ENCODE data around the gene PDE2A.
A peak's percentile ranks its signal among the peaks of the same experiment; 100 is the strongest.

PDE2A gene

DNA sequence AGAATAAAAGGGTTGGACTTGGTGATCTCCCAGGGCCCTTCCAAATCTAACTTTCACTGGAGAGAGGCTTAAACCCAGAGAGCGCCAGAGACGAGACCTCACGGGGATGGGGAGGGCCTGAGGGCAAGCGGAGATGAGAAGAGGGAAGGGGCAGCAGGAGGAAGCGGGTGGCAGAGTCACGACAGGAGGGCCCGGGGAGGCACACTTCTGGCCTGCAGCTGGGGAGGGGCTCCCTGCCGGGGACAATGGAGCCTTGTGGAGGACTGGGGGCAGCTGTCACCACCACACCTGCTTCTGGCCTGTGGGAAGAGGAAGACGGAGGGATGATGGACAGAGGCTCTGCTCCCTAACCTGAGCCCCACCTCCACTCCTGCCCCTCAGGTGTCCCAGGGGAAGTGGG is 40.2 kb downstream of the PDE2A start:
- no peak for DNase-seq

DNA sequence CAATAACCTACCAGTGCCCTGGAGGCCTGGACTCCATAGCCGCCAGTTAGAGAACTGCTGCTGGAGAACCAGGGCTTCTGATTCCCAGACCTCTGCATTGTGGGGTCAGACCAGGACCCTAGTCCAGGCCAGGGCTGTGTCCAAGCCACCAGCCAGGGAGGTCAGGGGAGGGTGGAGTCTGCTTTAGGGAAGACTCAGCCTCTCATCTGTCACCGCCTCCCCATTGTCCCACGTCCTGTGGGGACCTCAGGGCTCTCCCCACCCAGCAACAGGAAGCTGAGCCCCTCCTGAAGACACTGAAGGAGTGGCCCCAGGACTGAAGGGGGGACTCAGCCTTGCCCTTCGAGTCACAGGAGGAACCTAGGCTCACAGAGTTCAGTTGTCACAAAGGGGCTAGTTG is 41.2 kb downstream of the PDE2A start:
- no peak for DNase-seq

DNA sequence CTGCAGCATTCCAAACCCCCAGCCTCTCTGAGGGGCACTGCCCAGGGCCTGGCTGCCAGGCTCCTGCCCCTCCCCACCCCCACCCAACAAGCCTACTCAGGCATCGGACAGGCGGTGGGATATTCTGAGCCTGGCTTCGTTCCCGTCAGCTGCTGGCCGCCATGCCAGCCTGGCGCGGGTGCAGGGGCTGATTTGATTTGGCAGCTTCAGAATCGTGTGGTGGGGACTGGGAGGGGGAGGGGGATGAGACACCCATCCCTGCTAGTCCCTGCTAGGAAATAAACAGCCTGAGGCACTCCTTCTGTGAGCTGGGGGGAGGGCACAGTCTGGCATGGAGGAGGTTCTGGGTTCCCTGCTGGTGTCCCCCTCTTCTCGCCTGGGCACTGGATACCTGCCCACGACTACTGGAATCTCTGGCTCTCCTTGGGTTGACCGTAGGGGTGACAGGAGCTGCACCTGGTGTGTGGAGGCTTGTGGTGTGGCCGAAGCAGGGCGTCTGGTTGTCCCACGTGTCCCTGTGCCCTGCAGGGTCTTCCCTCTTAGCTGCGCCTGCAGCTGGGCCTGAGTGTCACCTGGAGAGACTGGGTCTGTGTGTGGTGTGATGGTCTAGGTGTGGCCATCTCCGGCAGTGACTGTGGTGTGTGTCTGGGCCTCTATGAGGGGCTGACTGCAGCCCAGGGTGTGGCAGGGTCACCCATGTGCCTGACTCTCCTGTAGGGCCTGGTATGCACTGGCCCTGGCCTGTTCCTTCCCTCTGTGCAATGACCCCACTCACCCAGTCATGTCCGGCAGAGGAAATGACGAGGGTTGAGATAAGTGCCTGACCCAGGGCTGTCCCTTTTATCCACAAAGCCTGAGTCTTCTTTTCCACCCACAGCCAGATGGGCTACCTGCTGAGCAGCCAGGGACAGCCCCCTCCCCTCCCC is 42.2 kb downstream of the PDE2A start:
- no peak for DNase-seq

DNA sequence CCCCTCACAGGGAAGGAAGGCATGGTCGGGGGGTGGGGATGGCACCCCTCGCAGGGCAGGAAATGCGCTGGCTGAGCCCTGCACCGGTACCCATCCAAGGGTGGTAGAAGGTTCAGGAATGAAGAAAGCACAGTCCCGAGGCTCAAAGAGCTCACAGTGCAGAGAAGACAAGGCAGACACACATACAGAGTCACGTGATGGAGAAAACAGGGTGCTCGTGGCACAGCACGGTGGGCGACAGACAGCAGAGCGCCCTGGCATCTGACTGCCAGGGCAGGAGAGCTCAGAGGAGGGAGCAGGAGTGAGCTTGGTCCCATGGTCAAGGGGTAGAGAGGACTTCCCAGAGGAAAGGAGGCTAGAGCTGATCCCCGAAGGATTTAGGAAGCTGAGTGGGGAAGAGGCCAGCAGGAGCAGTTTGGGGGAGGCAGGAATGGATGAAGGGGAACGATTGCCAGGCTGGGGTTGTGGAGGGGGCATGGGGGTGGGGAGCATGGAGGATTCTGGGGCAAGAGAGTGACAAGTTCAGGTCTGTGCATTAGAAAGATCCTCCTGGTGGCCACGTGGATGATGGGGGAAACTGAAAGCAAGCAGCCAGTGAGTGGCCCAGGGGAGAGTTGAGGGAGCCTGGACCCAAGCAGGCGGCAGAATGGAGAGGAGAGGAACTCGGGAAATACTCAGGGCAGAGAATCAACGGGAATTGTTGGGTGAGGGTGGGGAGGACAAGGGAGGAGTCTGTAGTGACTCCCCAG is 43.9 kb downstream of the PDE2A start:
- no peak for DNase-seq

DNA sequence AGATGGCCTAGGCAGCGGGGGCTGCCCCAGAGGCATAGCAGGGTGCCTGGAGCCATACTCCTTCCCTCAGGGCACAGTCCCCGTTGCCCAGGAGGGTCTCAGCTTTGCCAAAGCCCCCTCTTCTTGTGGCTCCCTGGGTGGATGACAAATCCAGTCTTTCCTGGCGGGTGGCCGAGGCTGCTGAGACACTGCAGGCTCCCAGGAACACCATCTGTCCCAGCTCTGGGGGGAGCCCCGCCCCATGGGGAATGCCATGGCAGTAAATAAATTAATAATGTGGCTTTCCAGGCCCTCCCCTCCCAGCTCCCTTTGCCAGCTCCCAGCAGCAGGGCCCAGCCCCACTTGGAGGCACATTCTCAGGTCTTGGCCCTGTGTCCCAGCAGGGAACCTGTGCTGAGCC is 45.0 kb downstream of the PDE2A start:
- DNase-seq, result no peak

DNA sequence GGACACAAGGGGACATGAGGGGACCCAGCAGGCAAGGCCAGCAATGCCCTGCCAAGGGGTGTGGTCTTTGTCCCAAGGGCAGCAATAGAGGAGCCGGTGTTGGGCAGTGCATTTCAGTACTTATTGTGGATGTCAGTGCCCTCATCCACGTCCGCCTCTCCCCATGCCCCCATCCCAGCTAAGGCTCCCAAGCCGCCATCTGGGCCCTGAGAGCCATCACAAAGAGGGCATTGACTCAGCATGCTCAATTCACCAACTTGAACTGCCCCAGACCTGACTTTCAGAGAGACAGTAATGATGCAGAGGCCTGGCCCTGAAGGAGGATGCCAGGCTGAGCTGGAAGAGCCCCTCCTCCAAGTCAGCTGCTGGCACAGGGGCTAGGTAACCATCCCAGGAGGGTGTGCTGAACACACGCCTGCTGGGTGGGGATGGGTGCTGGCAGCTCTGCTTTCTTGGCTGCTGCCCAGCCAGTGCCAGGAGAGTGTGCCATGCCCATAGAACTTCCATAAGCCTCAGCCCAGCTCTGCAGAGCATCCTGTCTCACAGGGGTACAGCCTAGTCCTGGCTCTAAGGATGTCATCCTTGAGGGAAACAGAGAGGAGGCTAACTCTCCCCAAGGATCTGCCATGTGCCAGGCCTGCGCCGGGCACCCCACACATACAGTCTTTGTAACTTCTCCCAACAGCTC is 46.5 kb downstream of the PDE2A start:
- no peak for DNase-seq

DNA sequence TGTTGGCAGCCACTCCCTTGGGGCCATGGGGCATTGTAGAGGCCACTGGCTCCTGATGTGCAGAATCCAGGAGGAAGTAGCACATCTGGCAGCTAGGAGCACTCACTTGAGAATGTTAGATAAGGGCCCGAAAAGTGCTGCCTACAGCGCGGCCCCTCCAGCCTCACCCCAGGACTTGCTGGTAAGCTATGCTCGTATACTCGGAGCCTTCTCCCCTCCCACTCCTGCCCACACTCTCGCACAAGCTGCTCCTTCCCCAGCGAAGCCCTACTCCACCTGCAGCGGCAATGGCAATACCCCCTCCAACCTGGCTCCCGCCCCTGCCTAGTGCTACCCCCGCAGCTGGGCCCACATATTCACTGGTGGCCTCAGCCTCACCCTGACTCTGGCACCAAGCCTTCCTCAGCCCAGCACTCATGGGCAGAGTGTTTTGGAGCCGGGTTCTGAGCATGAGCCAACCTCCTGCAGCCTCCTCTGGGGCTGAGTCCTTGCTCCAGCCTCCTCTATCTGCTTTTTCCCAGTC is 47.7 kb downstream of the PDE2A start:
- DNase-seq, result no peak

DNA sequence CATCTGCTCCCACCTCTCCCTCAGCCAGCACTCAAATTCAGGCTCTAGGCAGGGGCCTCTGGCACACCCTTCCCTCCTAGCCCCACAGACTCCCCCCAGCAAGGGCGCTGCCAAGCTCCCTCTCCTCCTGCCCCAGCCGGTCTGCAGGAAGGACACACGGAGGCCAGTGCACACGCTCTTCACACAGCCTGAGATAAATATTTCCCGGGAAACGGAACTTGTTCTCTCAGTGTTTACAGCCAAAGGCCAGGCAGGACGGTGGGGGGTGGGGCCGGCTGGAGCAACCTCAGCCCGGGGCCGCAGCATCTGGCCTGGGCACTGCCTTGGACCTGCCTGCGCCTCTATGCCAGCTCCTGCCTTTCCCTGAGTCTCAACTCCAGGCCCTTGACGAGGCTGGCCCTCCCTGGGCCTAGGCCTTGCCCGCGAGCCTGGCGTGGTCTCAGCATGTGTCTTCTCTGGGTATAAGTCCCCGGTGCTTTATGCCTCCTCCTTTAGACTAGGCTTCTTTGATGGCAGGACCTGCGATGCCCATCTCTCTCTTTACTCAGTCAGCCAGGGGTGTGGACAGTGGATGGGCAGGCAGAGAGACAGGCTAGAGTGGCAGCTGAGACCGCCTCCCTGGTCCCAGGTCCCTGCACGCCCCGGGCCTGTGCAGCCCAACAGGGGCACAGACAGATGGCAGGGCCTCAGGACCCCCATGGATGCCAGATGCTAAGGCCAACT is 48.4 kb downstream of the PDE2A start:
- DNase-seq, result no peak

DNA sequence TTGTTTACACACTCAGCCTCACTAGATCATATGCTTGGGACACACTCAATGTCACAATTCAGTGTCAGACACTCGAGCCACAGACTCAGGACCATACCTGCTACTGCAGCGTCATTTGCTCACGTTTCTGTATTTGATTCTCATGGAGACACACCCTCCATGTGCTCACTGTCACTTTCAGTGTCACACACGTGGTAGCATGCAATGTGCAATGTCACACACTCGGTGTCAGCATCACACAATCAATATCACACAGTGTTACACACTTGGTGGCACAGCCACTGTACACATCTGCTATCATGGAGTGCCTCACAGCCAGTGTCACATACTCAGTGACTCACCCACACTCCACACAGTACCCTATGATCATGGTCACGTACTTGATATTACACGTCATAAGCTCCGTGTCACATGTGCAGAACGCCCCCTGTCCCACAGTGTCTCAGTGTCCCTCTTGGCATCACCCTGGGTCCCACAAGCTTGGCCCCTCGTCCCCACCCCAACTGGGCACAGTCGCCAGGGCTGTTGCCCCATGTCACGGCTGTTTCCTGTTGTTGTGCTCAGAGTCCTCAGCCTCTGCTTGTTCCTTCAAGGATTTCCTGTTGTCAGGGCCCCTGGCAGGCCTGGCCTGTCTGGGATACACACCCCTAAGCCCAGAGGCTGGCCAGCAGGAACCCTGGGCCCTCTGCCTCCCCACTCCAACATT is 49.6 kb downstream of the PDE2A start:
- DNase-seq, result no peak

DNA sequence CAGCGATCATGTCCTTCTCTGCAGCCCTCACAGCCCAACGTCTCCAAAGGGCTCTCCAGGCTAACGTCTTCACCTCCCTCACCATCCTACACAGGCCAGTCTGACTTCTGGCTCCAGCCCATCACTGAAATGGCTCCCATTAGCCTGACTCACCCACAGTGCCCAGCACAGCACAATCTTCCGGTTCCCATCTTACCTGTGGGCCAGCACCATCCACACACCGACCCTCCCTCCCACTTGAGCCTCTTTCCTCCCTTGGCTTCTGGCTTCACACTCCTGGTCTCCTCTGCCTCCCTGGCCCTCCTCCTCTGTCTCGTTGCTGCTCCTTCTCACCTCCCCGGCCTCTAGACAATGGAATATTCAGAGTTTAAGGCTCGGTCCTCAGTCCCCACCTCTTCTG is 51.2 kb downstream of the PDE2A start:
- DNase-seq, result no peak

DNA sequence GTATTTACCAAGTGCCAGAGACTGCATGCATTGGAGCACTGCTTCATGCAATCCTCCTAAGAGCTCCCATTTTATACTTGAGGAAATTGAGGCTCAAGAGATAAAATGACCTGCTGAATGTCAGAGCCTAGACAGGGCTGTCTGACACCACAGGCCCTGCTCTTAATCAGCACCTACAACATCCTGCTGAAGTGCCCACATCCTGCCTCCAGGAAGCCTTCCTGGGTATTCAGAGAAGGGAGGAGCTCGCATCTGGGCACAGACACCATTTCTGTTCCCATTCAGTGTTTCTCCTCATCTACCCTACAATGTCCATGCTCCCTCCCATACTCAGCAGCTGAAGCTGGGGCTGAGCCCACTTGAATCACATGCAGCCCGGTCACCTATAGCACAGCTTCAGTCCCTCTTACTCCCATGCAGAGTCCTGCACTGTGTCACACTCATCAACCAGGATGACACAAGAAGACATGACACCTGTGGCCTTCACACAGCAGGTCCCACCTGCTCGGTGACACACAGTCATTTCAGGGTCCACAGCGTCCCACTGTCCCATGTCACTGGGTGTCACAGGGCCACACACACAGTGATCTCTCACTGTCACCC is 53.1 kb downstream of the PDE2A start:
- no peak for DNase-seq

DNA sequence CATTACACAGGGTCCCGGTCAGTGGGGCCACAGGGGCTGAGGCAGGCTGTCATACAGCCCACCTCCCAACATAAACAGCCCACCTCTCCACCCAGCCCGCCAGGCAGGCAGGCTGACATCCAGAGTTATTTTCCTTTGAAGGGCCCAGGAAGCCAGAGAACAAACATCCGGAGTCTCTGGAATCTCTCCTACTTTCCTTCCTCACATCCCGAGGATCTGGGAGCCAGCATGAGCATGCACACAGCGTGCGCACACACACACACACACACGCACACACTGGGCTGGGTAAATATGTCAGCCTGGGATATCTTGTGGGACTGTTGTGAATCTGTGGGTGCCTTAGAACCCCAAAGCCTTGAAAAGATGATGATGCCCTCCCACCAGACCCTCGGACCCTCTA is 55.4 kb downstream of the PDE2A start:
- DNase-seq, result peak; percentile 30

DNA sequence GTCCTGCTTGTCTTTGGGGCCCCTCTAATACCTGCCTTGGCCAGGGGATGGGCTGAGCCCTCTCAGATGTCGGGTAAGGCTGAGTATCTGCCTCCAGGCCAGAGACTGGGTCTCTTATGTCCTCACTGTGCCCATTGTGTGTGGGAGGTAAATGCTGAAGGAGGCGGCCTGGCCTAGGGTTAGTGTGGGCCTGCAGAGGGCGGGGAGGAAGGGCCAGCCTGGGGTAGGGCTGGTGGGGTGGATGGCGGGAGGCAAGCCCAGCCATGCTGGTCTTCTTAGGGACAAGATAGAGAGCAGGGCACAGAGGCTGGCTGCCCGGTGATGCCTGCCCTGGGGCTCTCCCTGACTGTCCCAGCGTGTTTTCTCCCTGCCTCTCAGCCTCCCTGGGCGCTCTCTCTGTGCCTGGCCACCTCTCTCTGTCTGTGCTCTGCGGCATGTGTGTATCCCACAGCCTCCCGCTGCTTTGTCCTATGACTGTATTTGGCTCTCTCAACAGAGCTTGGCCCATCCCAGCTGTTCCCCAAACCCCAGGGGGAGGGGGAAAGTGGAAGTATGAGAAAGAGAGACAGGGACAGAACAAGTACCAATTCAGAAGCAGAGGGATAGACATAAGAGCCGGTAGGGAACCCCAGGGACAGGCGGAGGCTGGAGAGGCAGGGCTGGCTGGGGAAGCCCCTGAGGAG is 57.0 kb downstream of the PDE2A start:
- peak; percentile 13 for DNase-seq

DNA sequence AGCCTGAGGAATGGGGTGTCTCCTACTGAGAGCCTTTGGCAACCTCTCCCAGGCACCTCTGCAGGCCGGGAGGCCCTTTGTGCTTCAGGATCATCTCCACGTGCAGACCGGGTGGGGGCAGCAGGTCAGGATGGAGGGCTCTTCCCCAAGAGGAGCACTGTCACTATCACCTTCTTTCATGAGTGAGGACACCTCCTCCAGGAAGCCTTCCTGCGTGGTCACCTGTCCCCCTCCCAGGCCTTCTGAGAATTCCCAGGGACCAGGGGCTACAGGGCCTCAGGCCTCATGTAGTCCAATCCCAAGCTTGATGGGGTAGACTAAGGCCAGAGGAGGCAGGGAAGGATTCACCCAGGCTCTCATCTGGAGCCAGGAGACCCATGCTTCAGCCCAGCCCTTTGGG is 57.6 kb downstream of the PDE2A start:
- DNase-seq, result no peak

DNA sequence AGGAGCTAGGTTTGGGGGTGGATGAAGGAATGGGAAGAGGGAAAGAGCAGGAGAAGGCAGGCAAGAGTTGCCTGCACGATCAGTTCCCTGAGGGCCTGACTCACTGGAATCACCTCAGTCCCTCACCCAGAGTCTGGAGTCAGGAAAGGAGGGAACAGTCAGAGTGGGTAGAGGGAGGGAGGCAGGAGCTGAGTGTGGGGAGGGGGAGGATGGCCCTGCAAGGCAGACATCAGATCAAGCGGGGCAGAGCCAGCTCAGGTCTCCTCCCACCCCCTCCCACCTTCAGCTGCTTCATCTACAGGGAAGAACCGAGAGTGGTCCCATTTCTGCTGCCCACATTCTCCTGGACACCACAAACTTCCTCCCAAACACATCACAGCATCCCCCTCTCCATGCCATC is 58.9 kb downstream of the PDE2A start:
- DNase-seq, result no peak

DNA sequence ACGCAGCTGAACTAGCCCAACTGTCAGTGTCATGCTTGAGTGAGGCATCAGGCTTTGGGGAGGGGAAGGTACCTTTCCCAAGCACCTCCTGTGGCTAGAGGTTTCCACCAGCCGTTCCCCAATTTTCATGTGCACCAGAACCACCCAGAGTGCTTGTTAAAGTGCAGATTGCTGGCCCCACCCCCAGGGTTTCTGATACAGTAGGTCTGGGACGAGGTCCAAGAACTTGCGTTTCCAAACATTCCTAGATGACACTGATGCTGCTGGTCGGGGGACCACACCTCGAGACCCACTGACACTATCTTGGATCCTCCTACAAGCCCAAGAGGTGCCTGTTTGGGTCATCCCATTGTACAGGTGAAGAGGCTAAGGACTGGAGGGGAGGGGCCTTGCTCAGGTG is 59.8 kb downstream of the PDE2A start:
- DNase-seq, result peak; percentile 22

DNA sequence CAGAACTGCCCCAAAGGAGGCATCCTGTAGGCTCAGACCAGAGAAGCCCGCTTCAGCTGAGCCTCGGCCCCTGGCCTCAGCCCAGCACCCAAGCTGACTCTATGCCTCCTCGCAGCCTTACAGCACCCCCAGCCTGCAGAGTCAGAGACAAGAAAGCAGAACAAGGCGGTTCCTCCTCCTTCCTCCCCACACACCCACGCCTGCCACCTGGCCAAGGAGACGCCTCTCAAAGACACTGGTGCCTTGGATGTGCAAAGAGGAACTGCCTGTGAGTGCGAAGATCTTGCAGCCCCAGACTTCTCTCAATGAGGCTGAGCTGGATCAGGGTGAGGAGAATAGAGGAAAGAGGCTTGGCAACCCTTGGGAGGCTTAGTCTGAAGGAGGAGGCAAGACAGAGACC is 60.2 kb downstream of the PDE2A start:
- no peak for DNase-seq

DNA sequence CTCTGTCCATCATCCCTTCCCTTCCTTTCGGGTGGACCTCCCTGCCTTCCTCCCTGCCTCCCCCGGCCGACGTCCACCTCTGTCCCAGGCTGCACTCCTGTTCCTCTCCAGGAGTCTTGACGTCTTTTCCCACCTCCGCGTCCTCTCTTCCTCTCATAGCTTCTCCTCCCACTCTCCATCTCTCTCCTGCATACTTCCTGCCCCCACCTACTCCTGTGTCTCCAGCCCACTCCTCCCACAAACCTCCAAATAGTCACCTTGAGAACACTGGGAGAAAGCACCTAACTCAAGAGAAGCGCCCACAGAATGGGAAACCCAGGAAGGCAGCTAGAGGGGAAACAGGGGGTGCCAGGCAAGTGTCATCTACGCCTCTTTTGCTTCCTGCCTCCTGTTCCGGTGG is 60.8 kb downstream of the PDE2A start:
- DNase-seq, result no peak

DNA sequence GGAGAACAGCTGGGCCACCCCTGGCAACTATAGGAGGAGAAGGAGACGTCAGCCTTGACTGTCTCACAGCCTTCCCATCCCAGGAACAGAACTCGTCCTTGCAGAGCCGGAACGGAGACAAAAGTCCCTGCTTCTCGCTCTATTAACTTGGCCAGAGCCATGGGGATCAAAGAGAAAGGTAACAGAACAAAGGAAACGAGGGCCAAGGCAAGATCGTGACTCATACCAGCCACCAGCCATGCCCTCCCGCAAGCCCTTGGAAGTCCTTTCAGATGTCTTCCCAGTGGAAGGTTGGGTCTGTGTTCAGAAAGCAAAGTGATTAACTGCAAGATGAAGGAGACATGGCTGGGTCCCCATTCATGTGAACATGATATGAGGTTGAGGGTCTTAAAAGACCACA is 64.7 kb downstream of the PDE2A start:
- no peak for DNase-seq

DNA sequence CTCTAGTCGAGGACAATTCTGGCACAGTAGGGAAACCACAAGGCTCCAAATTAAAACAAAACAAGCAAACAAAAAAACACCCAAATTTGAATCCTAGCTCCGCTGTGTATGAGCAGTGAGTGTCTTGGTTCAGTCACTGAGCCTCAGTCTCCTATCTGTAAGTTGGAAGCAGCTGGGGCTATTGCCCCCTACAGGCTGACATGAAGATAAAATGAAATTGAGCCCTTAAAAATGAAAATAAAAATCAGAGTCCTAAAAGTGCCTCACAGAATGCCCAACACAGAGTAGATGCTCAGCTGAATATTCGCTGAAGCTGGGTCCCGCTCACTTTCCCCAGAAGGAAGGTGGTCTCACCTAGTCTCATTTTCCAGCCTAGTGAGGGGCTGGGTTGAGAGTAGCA is 65.2 kb downstream of the PDE2A start:
- peak; percentile 16 for DNase-seq

DNA sequence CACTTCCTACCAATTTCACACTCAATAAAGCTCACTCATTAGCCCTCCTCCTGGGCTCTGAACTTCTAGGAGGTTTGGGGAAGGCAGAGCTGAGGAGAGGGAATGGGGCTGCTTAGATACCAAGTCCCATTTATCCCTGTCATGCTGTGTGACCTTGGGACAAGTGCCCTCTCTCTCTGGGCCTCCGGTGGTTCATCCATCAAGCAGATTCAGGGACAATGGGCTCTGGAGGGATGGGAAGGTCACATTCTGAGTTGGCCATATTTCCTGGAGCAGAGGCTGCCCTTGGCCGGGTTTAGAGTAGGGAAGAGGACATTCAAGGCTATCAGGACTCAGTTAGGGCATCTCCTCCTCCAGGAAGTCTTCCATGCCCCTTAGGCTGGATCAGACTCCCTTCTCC is 66.7 kb downstream of the PDE2A start:
- DNase-seq, result no peak

Measured in EL (cell line).